WTC11 (cell line): ENCODE data around the gene CD101. TPM values are rescaled to one million over a fixed set of nuclear protein-coding genes. Genes with fewer than 3 reads are reported as not detected.

ENCODE experiments used
- ATAC-seq: fragments of 200-7000 bp; cut with Tn5 transposase; 2 replicates; pipeline ENCODE4 v1.10.0; 2021; ENCODE audit warnings: mild to moderate bottlenecking, moderate library complexity
- CTCF ChIA-PET: fragments of 300-600 bp; sonication (Branson Sonifier 250); formaldehyde crosslinking; loops from one replicate; lab custom pipeline; 2021; ENCODE audit warnings: antibody characterized with exemption; lab: Charles Lee
- POLR2A ChIA-PET: fragments of 350-600 bp; sonication (Branson Sonifier 250); formaldehyde crosslinking; loops from one replicate; lab custom pipeline; 2021; ENCODE audit warnings: antibody characterized with exemption; lab: Charles Lee
- DNase-seq: peaks from one replicate; pipeline ENCODE4 v3.0.0; 2021; ENCODE audit warnings: low spot score
- H3K27ac Mint-ChIP-seq: 2 replicates; pipeline ENCODE4 v1.8.0; 2021; ENCODE audit warnings: mixed read lengths
- H3K27me3 Mint-ChIP-seq: 2 replicates; pipeline ENCODE4 v1.8.0; 2021; ENCODE audit warnings: low read depth, mild to moderate bottlenecking, moderate library complexity, mixed read lengths
- H3K36me3 Mint-ChIP-seq: 2 replicates; pipeline ENCODE4 v1.8.0; 2021; ENCODE audit warnings: mixed read lengths
- H3K4me1 Mint-ChIP-seq: 2 replicates; pipeline ENCODE4 v1.8.0; 2022; ENCODE audit warnings: mixed read lengths
- H3K4me3 Mint-ChIP-seq: 2 replicates; pipeline ENCODE4 v1.8.0; 2021; ENCODE audit warnings: mild to moderate bottlenecking, moderate library complexity, mixed read lengths
- H3K9me3 Mint-ChIP-seq: 2 replicates; pipeline ENCODE4 v1.8.0; 2021; ENCODE audit warnings: mixed read lengths
- GABPB1 ChIP-seq: sonication (generic); formaldehyde crosslinking; IDR thresholded peaks from 2 replicates; pipeline ENCODE4 v1.8.1; 2023; ENCODE audit warnings: mild to moderate bottlenecking, missing genetic modification reagents
- JUN ChIP-seq: sonication (generic); formaldehyde crosslinking; IDR thresholded peaks from 2 replicates; pipeline ENCODE4 v1.8.0; 2023; ENCODE audit warnings: mild to moderate bottlenecking, missing genetic modification reagents
- NFATC4 ChIP-seq: fragments of 250-450 bp; sonication (Bioruptor Pico); IDR thresholded peaks from 2 replicates; pipeline ENCODE4 v1.9.0; 2021; ENCODE audit warnings: mild to moderate bottlenecking
- NFYB ChIP-seq: sonication (generic); formaldehyde crosslinking; conservative IDR thresholded peaks from 2 replicates; pipeline ENCODE4 v1.8.0; 2022; ENCODE audit warnings: low read depth, missing genetic modification reagents
- NR1H2 ChIP-seq: sonication (generic); formaldehyde crosslinking; IDR thresholded peaks from 2 replicates; pipeline ENCODE4 v1.9.0; 2021; ENCODE audit warnings: mild to moderate bottlenecking, moderate library complexity, missing genetic modification reagents
- NR2C2 ChIP-seq: sonication (generic); formaldehyde crosslinking; IDR thresholded peaks from 2 replicates; pipeline ENCODE4 v1.8.0; 2022; ENCODE audit warnings: mild to moderate bottlenecking, missing genetic modification reagents
- OVOL2 ChIP-seq: fragments of 250-450 bp; sonication (Bioruptor Pico); IDR thresholded peaks from 2 replicates; pipeline ENCODE4 v1.9.0; 2021; ENCODE audit warnings: mild to moderate bottlenecking, borderline replicate concordance
- PRRX2 ChIP-seq: fragments of 250-450 bp; sonication (Bioruptor Pico); IDR thresholded peaks from 2 replicates; pipeline ENCODE4 v1.8.0; 2021; ENCODE audit warnings: mild to moderate bottlenecking
- TCF7 ChIP-seq: sonication (generic); formaldehyde crosslinking; IDR thresholded peaks from 2 replicates; pipeline ENCODE4 v1.8.0; 2022; ENCODE audit warnings: mild to moderate bottlenecking, low read depth, missing genetic modification reagents, moderate library complexity
- ZBTB21 ChIP-seq: sonication (generic); formaldehyde crosslinking; IDR thresholded peaks from 2 replicates; pipeline ENCODE4 v1.8.1; 2023; ENCODE audit warnings: mild to moderate bottlenecking, missing genetic modification reagents, borderline replicate concordance
- ZNF138 ChIP-seq: sonication (generic); formaldehyde crosslinking; conservative IDR thresholded peaks from 2 replicates; pipeline ENCODE4 v1.8.1; 2022; ENCODE audit warnings: mild to moderate bottlenecking, moderate library complexity, missing genetic modification reagents
- ZNF317 ChIP-seq: sonication (generic); formaldehyde crosslinking; IDR thresholded peaks from 2 replicates; pipeline ENCODE4 v1.8.1; 2023; ENCODE audit warnings: low read depth, mild to moderate bottlenecking, moderate library complexity, missing genetic modification reagents, borderline replicate concordance
- ZNF671 ChIP-seq: fragments of 250-450 bp; sonication (Bioruptor Pico); IDR thresholded peaks from 2 replicates; pipeline ENCODE4 v1.8.0; 2021; ENCODE audit warnings: mild to moderate bottlenecking
- total RNA-seq: library from RNA; stranded (reverse); gene quantifications from 3 replicates; pipeline ENCODE4 v1.2.3, GENCODE V29; 2021
- TF ChIP-seq, protein P1 (sequence below): sonication (generic); formaldehyde crosslinking; IDR thresholded peaks from 2 replicates; pipeline ENCODE4 v1.8.0; 2022; ENCODE audit warnings: mild to moderate bottlenecking, missing genetic modification reagents
- TF ChIP-seq, protein P2 (sequence below): fragments of 250-450 bp; sonication (Bioruptor Pico); IDR thresholded peaks from 2 replicates; pipeline ENCODE4 v2.1.2; 2022; ENCODE audit warnings: mild to moderate bottlenecking, moderate library complexity
- TF ChIP-seq, protein P3 (sequence below): sonication (generic); formaldehyde crosslinking; IDR thresholded peaks from 2 replicates; pipeline ENCODE4 v1.8.0; 2022; ENCODE audit warnings: missing genetic modification reagents
- TF ChIP-seq, protein P4 (sequence below): fragments of 250-450 bp; sonication (Bioruptor Pico); conservative IDR thresholded peaks from 2 replicates; pipeline ENCODE4 v1.9.0; 2021; ENCODE audit warnings: mild to moderate bottlenecking
- TF ChIP-seq, protein P5 (sequence below): fragments of 250-450 bp; sonication (Bioruptor Pico); IDR thresholded peaks from 2 replicates; pipeline ENCODE4 v1.9.0; 2021; ENCODE audit warnings: moderate library complexity, mild to moderate bottlenecking, inconsistent platforms, borderline replicate concordance
- TF ChIP-seq, protein P6 (sequence below): fragments of 200-600 bp; IDR thresholded peaks from 2 replicates; pipeline ENCODE4 v1.8.0; 2022; ENCODE audit warnings: antibody characterized with exemption

CD101 gene
- total RNA-seq, 1 experiment from 2014 or later, result 1.4 TPM

DNA sequence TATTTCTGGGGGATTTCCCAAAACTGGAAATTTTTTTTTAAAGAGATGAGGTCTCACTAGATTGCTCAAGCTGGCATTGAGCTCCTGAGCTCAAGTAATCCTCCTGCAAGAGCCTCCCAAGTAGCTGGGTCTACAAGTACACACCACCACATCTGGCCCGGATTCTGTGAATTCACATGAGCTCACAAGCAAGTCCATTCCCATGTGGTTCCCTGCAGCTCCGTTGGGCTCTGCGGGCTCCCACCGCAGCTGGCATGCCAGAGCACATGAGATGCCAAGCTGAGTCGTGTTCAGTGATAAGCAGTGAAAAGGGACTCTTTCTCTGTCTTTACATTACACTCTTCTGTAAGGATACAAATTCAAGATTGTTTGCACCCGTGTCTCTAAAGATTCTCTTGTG, 36.7 kb downstream of the CD101 start:
- POLR2A ChIA-PET, result interaction anchor here (1.1 kb wide), 1 partner anchor 53 kb away, joined by 3 read pairs; no protein-coding TSS in a partner anchor
- Mint-ChIP-seq H3K27ac (no peak overlapping the region), H3K36me3 (no peaks in the 10 kb centered on the region), H3K9me3 (no peaks in the 10 kb centered on the region), H3K4me3 (no peak overlapping the region), H3K4me1 (peaks cover 21% of the 10 kb centered on the region), H3K27me3 (peaks cover 4% of the 10 kb centered on the region)
- ATAC-seq, result no peak
- no peak for TF ChIP-seq PRRX2 (CRISPR knock-in tag)
- TF ChIP-seq, protein P1, sequence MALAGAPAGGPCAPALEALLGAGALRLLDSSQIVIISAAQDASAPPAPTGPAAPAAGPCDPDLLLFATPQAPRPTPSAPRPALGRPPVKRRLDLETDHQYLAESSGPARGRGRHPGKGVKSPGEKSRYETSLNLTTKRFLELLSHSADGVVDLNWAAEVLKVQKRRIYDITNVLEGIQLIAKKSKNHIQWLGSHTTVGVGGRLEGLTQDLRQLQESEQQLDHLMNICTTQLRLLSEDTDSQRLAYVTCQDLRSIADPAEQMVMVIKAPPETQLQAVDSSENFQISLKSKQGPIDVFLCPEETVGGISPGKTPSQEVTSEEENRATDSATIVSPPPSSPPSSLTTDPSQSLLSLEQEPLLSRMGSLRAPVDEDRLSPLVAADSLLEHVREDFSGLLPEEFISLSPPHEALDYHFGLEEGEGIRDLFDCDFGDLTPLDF (CRISPR knock-in tag), result no peak
- no peak for TF ChIP-seq ZBTB21 (CRISPR knock-in tag)
- TF ChIP-seq, protein P2, sequence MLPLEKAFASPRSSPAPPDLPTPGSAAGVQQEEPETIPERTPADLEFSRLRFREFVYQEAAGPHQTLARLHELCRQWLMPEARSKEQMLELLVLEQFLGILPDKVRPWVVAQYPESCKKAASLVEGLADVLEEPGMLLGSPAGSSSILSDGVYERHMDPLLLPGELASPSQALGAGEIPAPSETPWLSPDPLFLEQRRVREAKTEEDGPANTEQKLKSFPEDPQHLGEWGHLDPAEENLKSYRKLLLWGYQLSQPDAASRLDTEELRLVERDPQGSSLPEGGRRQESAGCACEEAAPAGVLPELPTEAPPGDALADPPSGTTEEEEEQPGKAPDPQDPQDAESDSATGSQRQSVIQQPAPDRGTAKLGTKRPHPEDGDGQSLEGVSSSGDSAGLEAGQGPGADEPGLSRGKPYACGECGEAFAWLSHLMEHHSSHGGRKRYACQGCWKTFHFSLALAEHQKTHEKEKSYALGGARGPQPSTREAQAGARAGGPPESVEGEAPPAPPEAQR (CRISPR knock-in tag), result no peak
- TF ChIP-seq, protein P3, sequence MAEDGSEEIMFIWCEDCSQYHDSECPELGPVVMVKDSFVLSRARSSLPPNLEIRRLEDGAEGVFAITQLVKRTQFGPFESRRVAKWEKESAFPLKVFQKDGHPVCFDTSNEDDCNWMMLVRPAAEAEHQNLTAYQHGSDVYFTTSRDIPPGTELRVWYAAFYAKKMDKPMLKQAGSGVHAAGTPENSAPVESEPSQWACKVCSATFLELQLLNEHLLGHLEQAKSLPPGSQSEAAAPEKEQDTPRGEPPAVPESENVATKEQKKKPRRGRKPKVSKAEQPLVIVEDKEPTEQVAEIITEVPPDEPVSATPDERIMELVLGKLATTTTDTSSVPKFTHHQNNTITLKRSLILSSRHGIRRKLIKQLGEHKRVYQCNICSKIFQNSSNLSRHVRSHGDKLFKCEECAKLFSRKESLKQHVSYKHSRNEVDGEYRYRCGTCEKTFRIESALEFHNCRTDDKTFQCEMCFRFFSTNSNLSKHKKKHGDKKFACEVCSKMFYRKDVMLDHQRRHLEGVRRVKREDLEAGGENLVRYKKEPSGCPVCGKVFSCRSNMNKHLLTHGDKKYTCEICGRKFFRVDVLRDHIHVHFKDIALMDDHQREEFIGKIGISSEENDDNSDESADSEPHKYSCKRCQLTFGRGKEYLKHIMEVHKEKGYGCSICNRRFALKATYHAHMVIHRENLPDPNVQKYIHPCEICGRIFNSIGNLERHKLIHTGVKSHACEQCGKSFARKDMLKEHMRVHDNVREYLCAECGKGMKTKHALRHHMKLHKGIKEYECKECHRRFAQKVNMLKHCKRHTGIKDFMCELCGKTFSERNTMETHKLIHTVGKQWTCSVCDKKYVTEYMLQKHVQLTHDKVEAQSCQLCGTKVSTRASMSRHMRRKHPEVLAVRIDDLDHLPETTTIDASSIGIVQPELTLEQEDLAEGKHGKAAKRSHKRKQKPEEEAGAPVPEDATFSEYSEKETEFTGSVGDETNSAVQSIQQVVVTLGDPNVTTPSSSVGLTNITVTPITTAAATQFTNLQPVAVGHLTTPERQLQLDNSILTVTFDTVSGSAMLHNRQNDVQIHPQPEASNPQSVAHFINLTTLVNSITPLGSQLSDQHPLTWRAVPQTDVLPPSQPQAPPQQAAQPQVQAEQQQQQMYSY (CRISPR knock-in tag), result no peak
- TF ChIP-seq NFYB (CRISPR knock-in tag), result no peak
- TF ChIP-seq JUN, result no peak
- TF ChIP-seq ZNF671 (CRISPR knock-in tag), result no peak
- TF ChIP-seq ZNF317 (CRISPR knock-in tag), result no peak
- no peak for DNase-seq
- CTCF ChIA-PET, result no interaction called here

DNA sequence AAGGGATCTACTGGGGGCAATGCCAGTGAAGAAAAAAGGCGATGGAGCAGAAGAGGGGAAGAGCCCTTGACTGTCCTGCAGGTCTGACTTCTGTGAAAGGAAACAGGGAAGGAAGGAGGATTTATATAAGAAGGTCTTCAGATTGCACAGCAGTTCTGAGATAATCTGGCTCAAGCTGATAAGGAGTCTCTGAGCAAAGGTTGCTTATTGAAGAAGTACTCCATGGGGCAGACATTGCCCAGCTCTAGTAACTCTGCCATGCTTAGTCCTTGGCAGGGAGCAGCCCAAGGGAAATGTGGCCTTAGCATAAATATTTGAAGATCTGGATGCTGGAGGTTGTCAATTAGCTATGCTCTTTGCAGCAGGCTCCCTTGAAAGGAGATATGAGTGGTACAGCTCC, 42.7 kb downstream of the CD101 start:
- ATAC-seq (no peak), DNase-seq (no peak)
- Mint-ChIP-seq H3K9me3 (no peaks in the 10 kb centered on the region), H3K4me3 (no peak overlapping the region), H3K4me1 (no peaks in the 10 kb centered on the region), H3K27me3 (no peaks in the 10 kb centered on the region), H3K27ac (no peak overlapping the region), H3K36me3 (no peaks in the 10 kb centered on the region)
- POLR2A ChIA-PET, result interaction anchor here (1.2 kb wide), 1 partner anchor 16 kb away, joined by 3 read pairs; the partner anchor contains the start of gene TTF2
- CTCF ChIA-PET, result interaction anchor here (1.1 kb wide), 1 partner anchor 61 kb away, joined by 4 read pairs; no protein-coding TSS in a partner anchor
- TF ChIP-seq TCF7 (CRISPR knock-in tag), result no peak
- no peak for TF ChIP-seq GABPB1 (CRISPR knock-in tag)
- no peak for TF ChIP-seq NR1H2 (CRISPR knock-in tag)
- no peak for TF ChIP-seq NFATC4 (CRISPR knock-in tag)
- TF ChIP-seq, protein P4, sequence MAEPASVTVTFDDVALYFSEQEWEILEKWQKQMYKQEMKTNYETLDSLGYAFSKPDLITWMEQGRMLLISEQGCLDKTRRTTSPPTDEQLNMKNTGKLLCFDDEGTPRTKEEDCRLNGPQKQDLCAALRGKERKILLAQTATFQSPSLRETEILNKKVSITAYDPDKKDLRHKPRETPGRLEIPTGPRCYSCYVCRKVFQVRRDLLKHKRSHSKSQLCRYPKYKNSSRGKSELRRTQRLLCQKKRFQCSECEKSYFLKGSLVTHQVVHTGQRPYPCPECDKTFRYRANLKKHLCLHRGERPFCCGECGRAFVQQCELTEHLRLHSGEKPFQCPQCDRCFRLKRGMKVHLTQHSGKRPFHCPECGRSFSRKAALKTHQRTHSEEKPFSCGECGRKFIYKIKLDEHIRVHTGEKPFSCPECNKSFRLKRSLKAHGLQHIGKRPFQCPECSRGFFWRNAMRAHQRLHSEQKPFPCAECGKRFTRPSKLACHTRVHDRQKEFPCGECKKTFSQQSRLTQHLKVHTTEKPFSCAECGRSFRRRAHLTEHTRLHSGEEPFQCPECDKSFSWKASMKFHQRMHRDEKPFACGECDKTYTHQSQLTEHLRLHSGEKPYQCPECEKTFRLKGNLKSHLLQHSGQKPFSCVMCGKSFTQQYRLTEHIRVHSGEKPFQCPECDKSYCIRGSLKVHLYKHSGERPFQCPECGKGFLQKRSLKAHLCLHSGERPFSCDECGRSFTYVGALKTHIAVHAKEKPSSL, result no peak
- TF ChIP-seq ZNF317 (CRISPR knock-in tag), result no peak
- no peak for TF ChIP-seq NR2C2 (CRISPR knock-in tag)
- no peak for TF ChIP-seq OVOL2 (CRISPR knock-in tag)
- TF ChIP-seq, protein P5, sequence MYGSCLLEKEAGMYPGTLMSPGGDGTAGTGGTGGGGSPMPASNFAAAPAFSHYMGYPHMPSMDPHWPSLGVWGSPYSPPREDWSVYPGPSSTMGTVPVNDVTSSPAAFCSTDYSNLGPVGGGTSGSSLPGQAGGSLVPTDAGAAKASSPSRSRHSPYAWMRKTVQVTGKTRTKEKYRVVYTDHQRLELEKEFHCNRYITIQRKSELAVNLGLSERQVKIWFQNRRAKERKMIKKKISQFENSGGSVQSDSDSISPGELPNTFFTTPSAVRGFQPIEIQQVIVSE (CRISPR knock-in tag), result no peak
- TF ChIP-seq ZNF138 (CRISPR knock-in tag), result no peak
- TF ChIP-seq, protein P6, sequence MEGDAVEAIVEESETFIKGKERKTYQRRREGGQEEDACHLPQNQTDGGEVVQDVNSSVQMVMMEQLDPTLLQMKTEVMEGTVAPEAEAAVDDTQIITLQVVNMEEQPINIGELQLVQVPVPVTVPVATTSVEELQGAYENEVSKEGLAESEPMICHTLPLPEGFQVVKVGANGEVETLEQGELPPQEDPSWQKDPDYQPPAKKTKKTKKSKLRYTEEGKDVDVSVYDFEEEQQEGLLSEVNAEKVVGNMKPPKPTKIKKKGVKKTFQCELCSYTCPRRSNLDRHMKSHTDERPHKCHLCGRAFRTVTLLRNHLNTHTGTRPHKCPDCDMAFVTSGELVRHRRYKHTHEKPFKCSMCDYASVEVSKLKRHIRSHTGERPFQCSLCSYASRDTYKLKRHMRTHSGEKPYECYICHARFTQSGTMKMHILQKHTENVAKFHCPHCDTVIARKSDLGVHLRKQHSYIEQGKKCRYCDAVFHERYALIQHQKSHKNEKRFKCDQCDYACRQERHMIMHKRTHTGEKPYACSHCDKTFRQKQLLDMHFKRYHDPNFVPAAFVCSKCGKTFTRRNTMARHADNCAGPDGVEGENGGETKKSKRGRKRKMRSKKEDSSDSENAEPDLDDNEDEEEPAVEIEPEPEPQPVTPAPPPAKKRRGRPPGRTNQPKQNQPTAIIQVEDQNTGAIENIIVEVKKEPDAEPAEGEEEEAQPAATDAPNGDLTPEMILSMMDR, result no peak
